H1 (cell line): ENCODE measurements around the gene MIER2. TPM values are rescaled to one million over a fixed set of nuclear protein-coding genes. Genes with fewer than 3 reads are reported as not detected.

ENCODE experiments used
- CTCF ChIA-PET: fragments of 300-600 bp; sonication (Branson Sonifier 250); formaldehyde crosslinking; loops from one replicate; lab custom pipeline; 2021; ENCODE audit not compliant: partially characterized antibody; lab: Charles Lee
- POLR2A ChIA-PET: fragments of 300-600 bp; sonication (Branson Sonifier 250); formaldehyde crosslinking; loops from one replicate; lab custom pipeline; 2021; ENCODE audit warnings: inconsistent platforms; ENCODE audit not compliant: partially characterized antibody; lab: Charles Lee
- DNase-seq, 2 experiments: peaks; one replicate each; pipeline versions ENCODE4 v3.0.0 to v3.0.0-alpha.2; 2010 to 2022; ENCODE audit warnings: low spot score in 2 of 2, low read depth in 1 of 2, mixed read lengths in 1 of 2
- FAIRE-seq: peaks from 2 replicates; lab custom pipeline; 2011; peaks lifted over from hg19 to GRCh38; lab: Jason Lieb, UNC
- H2AFZ ChIP-seq: 2 replicates; pipeline ENCODE4 v1.8.1; 2012; ENCODE audit warnings: low read length, inconsistent platforms
- H2AK5ac ChIP-seq: 2 replicates; pipeline ENCODE4 v1.6.1; 2013; ENCODE audit warnings: low read depth, low read length
- H2BK120ac ChIP-seq: replicated peaks from 2 replicates; pipeline ENCODE3; 2013; ENCODE audit warnings: low read depth, low read length, inconsistent platforms
- H2BK12ac ChIP-seq: 2 replicates; pipeline ENCODE4 v1.6.1; 2013; ENCODE audit warnings: low read depth, low read length
- H2BK15ac ChIP-seq: 2 replicates; pipeline ENCODE4 v1.6.1; 2013; ENCODE audit warnings: low read length
- H2BK20ac ChIP-seq: 2 replicates; pipeline ENCODE4 v1.6.1; 2013; ENCODE audit warnings: low read length
- H2BK5ac ChIP-seq: 2 replicates; pipeline ENCODE4 v1.6.1; 2013; ENCODE audit warnings: low read depth, low read length
- H3K14ac ChIP-seq: 2 replicates; pipeline ENCODE4 v1.6.1; 2013; ENCODE audit warnings: inconsistent platforms; ENCODE audit not compliant: insufficient read length
- H3K18ac ChIP-seq: 2 replicates; pipeline ENCODE4 v1.6.1; 2013; ENCODE audit warnings: low read length; ENCODE audit errors: extremely low read depth
- H3K23ac ChIP-seq: 2 replicates; pipeline ENCODE4 v1.6.1; 2013; ENCODE audit warnings: inconsistent platforms; ENCODE audit not compliant: insufficient read length
- H3K23me2 ChIP-seq: 2 replicates; pipeline ENCODE4 v1.6.1; 2013; ENCODE audit warnings: low read depth, low read length
- H3K27ac ChIP-seq: 2 replicates; pipeline ENCODE4 v1.6.1; 2011; ENCODE audit warnings: low read depth, low read length, inconsistent platforms
- H3K27me3 ChIP-seq, 4 experiments: replicated peaks in 1 of 4; 1 replicate in 1 of 4; 2 replicates in 3 of 4; pipeline versions ENCODE4 v1.6.1 to v1.8.1; 2011 to 2013; ENCODE audit warnings: low read length in 3 of 4, mild to moderate bottlenecking in 3 of 4, inconsistent platforms in 2 of 4, mixed read lengths in 2 of 4, moderate library complexity in 1 of 4; ENCODE audit not compliant: control insufficient read depth in 3 of 4, insufficient read depth in 3 of 4; ENCODE audit errors: extremely low read depth in 1 of 4
- H3K36me3 ChIP-seq, 4 experiments: 2 replicates each; pipeline versions ENCODE4 v1.6.1 to v1.8.1; 2011 to 2013; ENCODE audit warnings: mild to moderate bottlenecking in 4 of 4, low read length in 3 of 4, moderate library complexity in 2 of 4, control low read depth in 1 of 4, inconsistent platforms in 1 of 4; ENCODE audit not compliant: insufficient read depth in 4 of 4, control insufficient read depth in 2 of 4
- H3K4ac ChIP-seq: replicated peaks from 2 replicates; pipeline ENCODE3; 2013; ENCODE audit warnings: low read length, low read depth, mixed read lengths, inconsistent platforms; ENCODE audit not compliant: insufficient read length
- H3K4me1 ChIP-seq, 4 experiments: replicated peaks in 1 of 4; 1 replicate in 1 of 4; 2 replicates in 3 of 4; pipeline versions ENCODE4 v1.6.1 to v1.8.1; 2011 to 2013; ENCODE audit warnings: low read length in 3 of 4, inconsistent platforms in 2 of 4, mixed read lengths in 1 of 4; ENCODE audit not compliant: insufficient read depth in 4 of 4, control insufficient read depth in 3 of 4
- H3K4me2 ChIP-seq, 2 experiments: 2 replicates each; pipeline versions ENCODE4 v1.6.1 to v1.8.1; 2011 to 2013; ENCODE audit warnings: low read depth in 2 of 2, low read length in 2 of 2, control low read depth in 1 of 2, inconsistent platforms in 1 of 2, mild to moderate bottlenecking in 1 of 2; ENCODE audit not compliant: insufficient read depth in 1 of 2
- H3K4me3 ChIP-seq, 4 experiments: fragments of 200-600, 300-600 bp in 1 of 4; sonication (generic), shearing (Covaris generic), sonication (Bioruptor Twin) in 1 of 4; 2 replicates each; pipeline versions ENCODE4 v1.5.1 to v1.8.1; 2011 to 2016; ENCODE audit warnings: low read length in 4 of 4, low read depth in 3 of 4, control low read depth in 2 of 4, inconsistent platforms in 2 of 4, mild to moderate bottlenecking in 2 of 4, mixed read lengths in 1 of 4, moderate library complexity in 1 of 4; ENCODE audit not compliant: insufficient read depth in 2 of 4; ENCODE audit errors: extremely low read depth in 1 of 4
- H3K56ac ChIP-seq: replicated peaks from 2 replicates; pipeline ENCODE3; 2013; ENCODE audit warnings: low read depth, mild to moderate bottlenecking, mixed read lengths, low read length, inconsistent platforms; ENCODE audit not compliant: insufficient read length
- H3K79me1 ChIP-seq: 2 replicates; pipeline ENCODE4 v1.6.1; 2013; ENCODE audit warnings: low read depth, low read length, control low read depth
- H3K79me2 ChIP-seq, 2 experiments: 2 replicates each; pipeline versions ENCODE4 v1.6.1 to v1.8.1; 2012 to 2013; ENCODE audit warnings: low read length in 2 of 2, mild to moderate bottlenecking in 2 of 2, inconsistent platforms in 1 of 2; ENCODE audit not compliant: insufficient read depth in 2 of 2, control insufficient read depth in 1 of 2
- H3K9ac ChIP-seq, 4 experiments: replicated peaks in 1 of 4; 1 replicate in 1 of 4; 2 replicates in 3 of 4; pipeline versions ENCODE4 v1.6.1 to v1.8.1; 2011 to 2013; ENCODE audit warnings: low read depth in 3 of 4, low read length in 3 of 4, control low read depth in 2 of 4, mild to moderate bottlenecking in 2 of 4, moderate library complexity in 2 of 4, inconsistent platforms in 1 of 4; ENCODE audit errors: extremely low read depth in 1 of 4
- H3K9me3 ChIP-seq, 2 experiments: 2 replicates each; pipeline versions ENCODE4 v1.6.1 to v1.8.1; 2012 to 2013; ENCODE audit warnings: mild to moderate bottlenecking in 2 of 2, moderate library complexity in 2 of 2, control low read depth in 1 of 2, inconsistent platforms in 1 of 2, low read depth in 1 of 2, low read length in 1 of 2, mixed read lengths in 1 of 2; ENCODE audit not compliant: insufficient read depth in 2 of 2
- H4K20me1 ChIP-seq, 2 experiments: replicated peaks in 1 of 2; 2 replicates each; pipeline versions ENCODE3 to v1.8.1; 2011 to 2013; ENCODE audit warnings: inconsistent platforms in 2 of 2, low read length in 2 of 2, mild to moderate bottlenecking in 1 of 2; ENCODE audit not compliant: insufficient read depth in 2 of 2, control insufficient read depth in 1 of 2
- H4K5ac ChIP-seq: 2 replicates; pipeline ENCODE4 v1.6.1; 2013; ENCODE audit warnings: low read length, low read depth, mixed read lengths, inconsistent platforms; ENCODE audit not compliant: insufficient read length
- H4K8ac ChIP-seq: 2 replicates; pipeline ENCODE4 v1.8.0; 2013; ENCODE audit warnings: mild to moderate bottlenecking, moderate library complexity, low read length, inconsistent platforms; ENCODE audit not compliant: insufficient read depth; ENCODE audit errors: extremely low read depth
- H4K91ac ChIP-seq: replicated peaks from 2 replicates; pipeline ENCODE3; 2013; ENCODE audit warnings: low read length, mixed read lengths, inconsistent platforms; ENCODE audit not compliant: insufficient read length
- EGR1 ChIP-seq: IDR thresholded peaks from 2 replicates; pipeline ENCODE4 v1.6.1; 2011; ENCODE audit warnings: low read depth, low read length, borderline replicate concordance
- GABPA ChIP-seq: IDR thresholded peaks from 2 replicates; pipeline ENCODE4 v1.6.1; 2011; ENCODE audit warnings: mild to moderate bottlenecking, low read length, moderate library complexity, borderline replicate concordance; ENCODE audit not compliant: insufficient read depth
- RBBP5 ChIP-seq: IDR thresholded peaks from 2 replicates; pipeline ENCODE4 v1.7.1; 2012; ENCODE audit warnings: low read depth, mild to moderate bottlenecking, inconsistent platforms, low read length, moderate library complexity, borderline replicate concordance
- RNF2 ChIP-seq: fragments of 200-900, 300-1000 bp; sonication (generic); IDR thresholded peaks from 2 replicates; pipeline ENCODE4 v1.7.1; 2016; ENCODE audit warnings: borderline replicate concordance, low read depth, mild to moderate bottlenecking, antibody characterized with exemption, low read length; ENCODE audit not compliant: poor library complexity, severe bottlenecking; ENCODE audit errors: missing control alignments
- WGBS, 2 experiments: shearing (Covaris generic) in 1 of 2; methylation state at CpG; one replicate each; pipeline versions ENCODE4 v1.1.6 to v1.1.7; 2013 to 2015; ENCODE audit warnings: low lambda C conversion rate in 2 of 2, mixed read lengths in 2 of 2, inconsistent platforms in 1 of 2, low coverage in 1 of 2, missing lambda C conversion rate in 1 of 2; ENCODE audit not compliant: insufficient replicate concordance in 2 of 2, insufficient coverage in 1 of 2, insufficient read length in 1 of 2; ENCODE audit errors: extremely low coverage in 1 of 2, missing lambda C conversion rate in 1 of 2; 5-methylcytosine and 5-hydroxymethylcytosine counted together
- polyA plus RNA-seq, 7 experiments: library from polyadenylated mRNA; depleted of rRNA in 3 of 7; stranded (reverse) in 5 of 7; unstranded in 2 of 7; fragments of >200 nt in 5 of 7; fragments of 200-250 nt in 2 of 7; gene quantifications; 1 replicate in 5 of 7; 2 replicates in 1 of 7; 4 replicates in 1 of 7; pipeline versions ENCODE4 v1.2.1 to v1.2.3, GENCODE V29; 2011 to 2013; ENCODE audit warnings: missing spikeins in 2 of 7, mixed read lengths in 2 of 7
- total RNA-seq: library from RNA; stranded (reverse); fragmentation: NEBNext Ultra II Directional; extraction: Animal tissue kit (Norgen Biotek cat#: 25700); gene quantifications from 2 replicates; pipeline ENCODE4 v1.2.1, GENCODE V29; 2021

MIER2 gene
- total and polyA plus RNA-seq, 2 of the 8 experiments (the other 6 are each of a cell fraction or from before 2014, with no cell fraction given): 30.3 to 48.3 TPM

GRCh38 chr19:294341-294945 lies 50.2 kb downstream of the MIER2 start:
- Histone ChIP-seq H3K36me3 (no peaks in the 10 kb centered on the region), H3K14ac (no peak overlapping the region), H3K56ac (no peak overlapping the region), H4K8ac (no peak overlapping the region), H2BK120ac (no peak overlapping the region), H3K79me1 (no peaks in the 10 kb centered on the region), H3K23ac (no peak overlapping the region), H2BK12ac (peak overlapping the region; percentile 62; the same call in 1 of the 2 replicates), H3K27me3 (peaks cover 0 to 16% (median 8%) of the 10 kb centered on the region in 4 experiments; a peak in 3 of 7 replicates), H3K27ac (no peak overlapping the region), H2BK15ac (peak overlapping the region; percentile 65; the same call in 1 of the 2 replicates), H4K91ac (peak overlapping the region; percentile 25), H3K9ac (no peak overlapping the region), H3K4ac (no peak overlapping the region), H3K4me3 (peak overlapping the region in 2 of 4 experiments; percentile 29 to 51; a peak in 3 of 8 replicates), H3K4me2 (peak overlapping the region; percentile 38 to 80), H3K23me2 (peaks cover 2% of the 10 kb centered on the region; the same call in 1 of the 2 replicates), H4K20me1 (no peaks in the 10 kb centered on the region), H3K4me1 (peaks cover 0 to 15% (median 13%) of the 10 kb centered on the region in 4 experiments; a peak in 6 of 7 replicates), H3K18ac (peak overlapping the region; percentile 34), H2BK5ac (0 out of 2 replicates have a peak overlapping the region, but pooled peaks have one; percentile 61), H4K5ac (no peak overlapping the region), H2AFZ (no peak overlapping the region; the same call in 1 of the 2 replicates), H3K79me2 (no peaks in the 10 kb centered on the region), H2AK5ac (no peak overlapping the region), H2BK20ac (no peak overlapping the region), H3K9me3 (peaks cover 0 to 13% of the 10 kb centered on the region in 2 experiments; a peak in 1 of 4 replicates)
- CTCF ChIA-PET: interaction anchor here (0.7 to 2.5 kb wide), 11 partner anchors 10 to 216 kb away, joined by 3 to 9 read pairs (median 3); no protein-coding TSS in a partner anchor
- POLR2A ChIA-PET: interaction anchor here (0.7 to 5.6 kb wide), 5 partner anchors 11 to 50 kb away, joined by 3 to 38 read pairs (median 3); partner anchors contain the start of gene MIER2
- DNase-seq: peak in 1 of 2 experiments; percentile 58
- 48% methylated on average over 25 of the region's 29 CpGs; no CpG with 5 or more reads in 1 of the 2 experiments for WGBS, 2 experiments
- no peak for FAIRE-seq
- TF ChIP-seq RNF2 (peak; percentile 35), GABPA (no peak), RBBP5 (0 out of 2 replicates have a peak, but pooled peaks have one; percentile 28), EGR1 (no peak)
